NB4 (cell line): ENCODE data around the gene SAMD13.

Experiments used
- DNase-seq: peaks from one replicate; pipeline ENCODE4 v3.0.0; 2010; ENCODE audit warnings: low read depth
- H3K4me3 ChIP-seq: one replicate; pipeline ENCODE4 v1.5.1; 2011; ENCODE audit warnings: mild to moderate bottlenecking, low read depth, low read length, moderate library complexity
- MYC ChIP-seq: IDR thresholded peaks from 2 replicates; pipeline ENCODE4 v1.6.1; 2011; ENCODE audit warnings: low read depth, low read length
- POLR2A ChIP-seq: IDR thresholded peaks from 2 replicates; pipeline ENCODE4 v1.6.1; 2011; ENCODE audit warnings: mild to moderate bottlenecking; ENCODE audit not compliant: insufficient read length; ENCODE audit errors: extremely low read depth
- TF ChIP-seq, protein P1 (sequence below): IDR thresholded peaks from one replicate; pipeline ENCODE4 v1.5.1; 2012; ENCODE audit warnings: low read depth, low read length
- TF ChIP-seq, protein P2 (sequence below): IDR thresholded peaks from 2 replicates; pipeline ENCODE4 v1.6.1; 2011; ENCODE audit warnings: low read depth, low read length

The SAMD13 gene

DNA sequence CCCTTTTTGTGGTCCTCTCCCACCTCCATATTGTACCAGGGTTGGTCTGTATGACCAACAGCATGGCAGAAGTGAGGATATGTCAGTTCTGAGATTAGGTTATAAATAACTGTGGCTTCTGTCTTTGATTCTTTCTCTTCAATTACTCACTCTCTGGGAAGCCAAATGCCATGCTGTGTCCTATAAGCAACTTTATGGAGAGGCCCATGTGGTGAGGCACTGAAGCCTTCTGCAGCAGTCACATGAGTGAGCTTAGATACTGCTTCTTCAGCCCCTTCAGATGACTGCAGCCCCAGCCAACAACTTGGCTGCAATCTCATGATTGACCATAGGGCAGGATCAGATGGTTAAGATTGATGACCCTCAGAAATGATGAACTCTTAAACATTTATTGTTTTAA lies 34.0 kb upstream of the SAMD13 start:
- no peak for DNase-seq
- no peak overlapping the region for H3K4me3 ChIP-seq
- TF ChIP-seq, protein P1, sequence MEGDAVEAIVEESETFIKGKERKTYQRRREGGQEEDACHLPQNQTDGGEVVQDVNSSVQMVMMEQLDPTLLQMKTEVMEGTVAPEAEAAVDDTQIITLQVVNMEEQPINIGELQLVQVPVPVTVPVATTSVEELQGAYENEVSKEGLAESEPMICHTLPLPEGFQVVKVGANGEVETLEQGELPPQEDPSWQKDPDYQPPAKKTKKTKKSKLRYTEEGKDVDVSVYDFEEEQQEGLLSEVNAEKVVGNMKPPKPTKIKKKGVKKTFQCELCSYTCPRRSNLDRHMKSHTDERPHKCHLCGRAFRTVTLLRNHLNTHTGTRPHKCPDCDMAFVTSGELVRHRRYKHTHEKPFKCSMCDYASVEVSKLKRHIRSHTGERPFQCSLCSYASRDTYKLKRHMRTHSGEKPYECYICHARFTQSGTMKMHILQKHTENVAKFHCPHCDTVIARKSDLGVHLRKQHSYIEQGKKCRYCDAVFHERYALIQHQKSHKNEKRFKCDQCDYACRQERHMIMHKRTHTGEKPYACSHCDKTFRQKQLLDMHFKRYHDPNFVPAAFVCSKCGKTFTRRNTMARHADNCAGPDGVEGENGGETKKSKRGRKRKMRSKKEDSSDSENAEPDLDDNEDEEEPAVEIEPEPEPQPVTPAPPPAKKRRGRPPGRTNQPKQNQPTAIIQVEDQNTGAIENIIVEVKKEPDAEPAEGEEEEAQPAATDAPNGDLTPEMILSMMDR = no peak
- TF ChIP-seq POLR2A (no peak), MYC (no peak)
- TF ChIP-seq, protein P2, sequence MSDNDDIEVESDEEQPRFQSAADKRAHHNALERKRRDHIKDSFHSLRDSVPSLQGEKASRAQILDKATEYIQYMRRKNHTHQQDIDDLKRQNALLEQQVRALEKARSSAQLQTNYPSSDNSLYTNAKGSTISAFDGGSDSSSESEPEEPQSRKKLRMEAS = no peak

DNA sequence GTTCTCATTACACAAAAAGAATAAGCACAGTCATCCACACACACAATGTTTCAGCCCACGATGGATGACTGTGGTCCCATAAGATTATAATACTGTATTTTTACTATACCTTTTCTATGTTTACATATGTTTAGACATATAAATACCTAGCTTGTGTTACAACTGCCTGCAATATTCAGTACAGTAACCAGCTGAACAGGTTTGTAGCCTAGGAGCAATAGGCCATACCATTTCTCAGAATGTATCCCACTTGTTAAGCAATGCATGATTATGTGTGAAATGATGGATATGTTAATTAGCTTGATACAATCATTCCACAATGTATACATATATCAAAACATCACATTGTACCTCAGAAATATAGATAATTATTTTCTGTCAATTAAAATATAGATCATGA lies 33.2 kb upstream of the SAMD13 start:
- DNase-seq = no peak

DNA sequence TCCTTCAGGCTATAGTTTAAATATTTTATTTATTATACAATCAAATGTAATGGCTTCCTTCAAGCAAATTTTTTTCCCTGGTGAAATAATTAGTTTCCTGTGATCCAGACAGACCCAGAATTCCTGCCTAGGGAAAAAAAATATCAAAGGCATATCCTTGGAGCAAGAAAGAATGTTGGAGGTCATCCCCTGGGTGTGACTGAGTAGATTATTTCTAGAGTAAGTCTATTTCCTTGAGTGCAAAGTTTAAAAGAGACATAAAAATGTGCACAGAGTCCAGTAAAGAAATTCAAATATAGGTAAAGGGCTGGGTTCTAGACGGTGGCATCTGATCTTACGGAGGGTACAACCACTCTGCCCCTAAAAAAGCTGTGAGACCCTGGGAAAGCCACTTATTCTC lies 32.2 kb upstream of the SAMD13 start:
- H3K4me3 ChIP-seq = no peak overlapping the region
- TF ChIP-seq, protein P1 = no peak
- DNase-seq = no peak

More for the DNA sequence above, 33.2 kb upstream of the SAMD13 start:
- no peak overlapping the region for H3K4me3 ChIP-seq
- TF ChIP-seq MYC (no peak), POLR2A (no peak)
- TF ChIP-seq, protein P2 = no peak
- TF ChIP-seq, protein P1 = no peak

DNA sequence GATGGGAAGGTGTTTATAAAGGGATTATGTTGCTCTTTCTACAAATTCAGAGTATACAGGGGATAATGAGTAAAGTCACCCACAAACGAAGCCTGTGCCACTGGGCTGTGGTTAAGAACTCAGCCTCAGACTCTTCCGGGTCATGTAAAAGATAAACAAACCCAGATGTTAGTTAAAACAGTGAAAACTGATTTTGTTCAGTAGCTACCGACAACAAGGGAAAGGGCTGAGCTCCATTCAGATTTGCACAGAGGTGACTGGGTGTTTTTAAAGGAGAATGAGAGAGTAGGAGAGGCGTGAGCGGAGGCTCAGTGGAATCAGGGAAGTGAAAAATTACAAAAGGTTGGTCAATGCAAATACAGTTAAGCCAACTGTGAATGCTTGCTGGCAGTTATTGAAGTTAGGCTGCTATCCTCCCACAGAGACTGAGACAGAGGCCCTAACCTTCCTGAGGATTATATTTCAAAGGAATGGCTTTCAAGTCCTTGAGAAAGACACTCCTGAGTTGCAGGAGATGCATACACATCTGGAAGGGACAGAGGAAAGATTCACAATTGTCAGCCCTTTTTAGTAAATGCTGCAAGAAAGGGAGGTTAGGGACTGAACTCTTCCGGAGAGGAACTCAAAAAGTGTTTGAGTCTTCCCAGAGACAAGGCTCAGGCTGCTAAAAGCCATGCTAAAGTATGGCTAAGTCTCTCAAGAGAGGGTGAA lies 29.9 kb upstream of the SAMD13 start:
- TF ChIP-seq, protein P1 = no peak
- TF ChIP-seq POLR2A (no peak), MYC (no peak)
- TF ChIP-seq, protein P2 = no peak
- H3K4me3 ChIP-seq = no peak overlapping the region
- DNase-seq = peak; percentile 3

DNA sequence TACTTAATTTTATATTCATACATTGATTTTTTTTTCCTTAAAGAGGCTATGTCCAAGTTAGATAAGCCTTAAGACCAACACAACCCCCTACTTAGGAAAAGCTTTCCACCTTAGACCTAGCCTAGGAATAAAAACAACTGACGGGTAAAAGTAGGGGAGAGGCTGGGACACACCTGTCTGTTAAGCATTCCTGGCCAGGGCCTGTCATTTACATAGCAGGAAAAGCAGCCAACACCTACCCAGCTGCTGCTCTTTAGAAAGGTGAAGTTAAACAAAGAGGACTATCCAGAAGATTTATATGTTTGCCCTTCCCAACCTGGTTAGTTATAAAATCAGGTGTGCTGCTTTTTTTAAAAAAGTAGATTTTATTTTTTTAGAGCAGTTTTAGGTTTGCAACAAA lies 29.1 kb upstream of the SAMD13 start:
- no peak overlapping the region for H3K4me3 ChIP-seq
- TF ChIP-seq MYC (no peak), POLR2A (no peak)
- TF ChIP-seq, protein P2 = no peak
- TF ChIP-seq, protein P1 = no peak
- no peak for DNase-seq

DNA sequence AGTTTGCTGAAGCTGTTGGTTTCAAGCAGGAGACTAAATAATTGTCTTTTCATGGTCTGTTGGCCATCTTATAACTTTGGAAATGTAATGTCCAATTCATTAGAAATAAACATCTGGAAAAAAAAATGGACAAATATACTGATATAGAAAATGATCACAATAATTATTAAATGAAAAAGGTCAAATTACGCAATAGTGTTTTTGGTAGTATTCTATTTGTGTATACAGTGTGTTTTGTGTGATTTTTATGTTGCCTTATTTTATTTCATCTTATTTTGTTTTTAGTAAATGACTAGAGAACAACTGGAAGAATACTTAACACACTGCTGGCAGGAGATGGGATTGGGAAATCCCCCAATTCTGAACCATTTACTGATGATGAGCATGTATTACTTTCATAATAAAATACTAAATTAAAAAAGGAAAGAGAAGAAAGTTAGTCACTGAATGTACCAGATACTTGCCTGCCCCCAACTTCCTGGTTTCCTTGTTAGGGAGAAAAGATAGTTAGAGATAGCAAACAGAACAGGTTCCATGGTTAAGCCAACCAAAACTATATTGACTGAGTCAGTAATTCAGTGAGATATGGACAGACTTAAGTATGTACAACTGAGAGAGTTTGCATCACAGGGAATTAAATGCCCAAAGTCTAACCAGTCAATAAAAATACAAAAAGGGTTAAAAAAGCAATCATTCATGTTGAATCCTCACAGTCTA lies 24.0 kb upstream of the SAMD13 start:
- no peak for DNase-seq
- H3K4me3 ChIP-seq = no peak overlapping the region
- TF ChIP-seq, protein P1 = no peak
- TF ChIP-seq MYC (no peak), POLR2A (no peak)
- TF ChIP-seq, protein P2 = no peak
